WTC11 (cell line): Measurements from ENCODE around the gene TTLL5. TPM values are rescaled to one million over a fixed set of nuclear protein-coding genes. Genes with fewer than 3 reads are reported as not detected.

Experiments used
- ATAC-seq: fragments of 200-7000 bp; cut with Tn5 transposase; 2 replicates; pipeline ENCODE4 v1.10.0; 2021; ENCODE audit warnings: mild to moderate bottlenecking, moderate library complexity
- CTCF ChIA-PET: fragments of 300-600 bp; sonication (Branson Sonifier 250); formaldehyde crosslinking; loops from one replicate; lab custom pipeline; 2021; ENCODE audit warnings: antibody characterized with exemption; lab: Charles Lee
- POLR2A ChIA-PET: fragments of 350-600 bp; sonication (Branson Sonifier 250); formaldehyde crosslinking; loops from one replicate; lab custom pipeline; 2021; ENCODE audit warnings: antibody characterized with exemption; lab: Charles Lee
- DNase-seq: peaks from one replicate; pipeline ENCODE4 v3.0.0; 2021; ENCODE audit warnings: low spot score
- H3K27ac Mint-ChIP-seq: 2 replicates; pipeline ENCODE4 v1.8.0; 2021; ENCODE audit warnings: mixed read lengths
- H3K27me3 Mint-ChIP-seq: 2 replicates; pipeline ENCODE4 v1.8.0; 2021; ENCODE audit warnings: low read depth, mild to moderate bottlenecking, moderate library complexity, mixed read lengths
- H3K36me3 Mint-ChIP-seq: 2 replicates; pipeline ENCODE4 v1.8.0; 2021; ENCODE audit warnings: mixed read lengths
- H3K4me1 Mint-ChIP-seq: 2 replicates; pipeline ENCODE4 v1.8.0; 2022; ENCODE audit warnings: mixed read lengths
- H3K4me3 Mint-ChIP-seq: 2 replicates; pipeline ENCODE4 v1.8.0; 2021; ENCODE audit warnings: mild to moderate bottlenecking, moderate library complexity, mixed read lengths
- H3K9me3 Mint-ChIP-seq: 2 replicates; pipeline ENCODE4 v1.8.0; 2021; ENCODE audit warnings: mixed read lengths
- ATF3 ChIP-seq: sonication (generic); formaldehyde crosslinking; conservative IDR thresholded peaks from 2 replicates; pipeline ENCODE4 v1.8.1; 2022; ENCODE audit warnings: mild to moderate bottlenecking, missing genetic modification reagents
- ELF4 ChIP-seq: sonication (generic); formaldehyde crosslinking; IDR thresholded peaks from 2 replicates; pipeline ENCODE4 v1.8.1; 2022; ENCODE audit warnings: low read depth, mild to moderate bottlenecking, moderate library complexity, missing genetic modification reagents
- FOXK1 ChIP-seq: sonication (generic); formaldehyde crosslinking; IDR thresholded peaks from 2 replicates; pipeline ENCODE4 v1.8.0; 2022; ENCODE audit warnings: mild to moderate bottlenecking, moderate library complexity, missing genetic modification reagents
- GTF2I ChIP-seq: fragments of 250-450 bp; sonication (Bioruptor Pico); conservative IDR thresholded peaks from 2 replicates; pipeline ENCODE4 v1.4.0; 2021; ENCODE audit warnings: mild to moderate bottlenecking
- HMGA2 ChIP-seq: fragments of 250-450 bp; sonication (Bioruptor Pico); IDR thresholded peaks from 2 replicates; pipeline ENCODE4 v1.4.0; 2021; ENCODE audit warnings: mild to moderate bottlenecking, moderate library complexity
- IRF1 ChIP-seq: sonication (generic); formaldehyde crosslinking; IDR thresholded peaks from 2 replicates; pipeline ENCODE4 v1.8.0; 2023; ENCODE audit warnings: missing genetic modification reagents
- MXD4 ChIP-seq: fragments of 250-450 bp; sonication (Bioruptor Pico); IDR thresholded peaks from 2 replicates; pipeline ENCODE4 v1.8.0; 2021; ENCODE audit warnings: mild to moderate bottlenecking, moderate library complexity, borderline replicate concordance
- NFYB ChIP-seq: sonication (generic); formaldehyde crosslinking; conservative IDR thresholded peaks from 2 replicates; pipeline ENCODE4 v1.8.0; 2022; ENCODE audit warnings: low read depth, missing genetic modification reagents
- NR1H2 ChIP-seq: sonication (generic); formaldehyde crosslinking; IDR thresholded peaks from 2 replicates; pipeline ENCODE4 v1.9.0; 2021; ENCODE audit warnings: mild to moderate bottlenecking, moderate library complexity, missing genetic modification reagents
- NR2C2 ChIP-seq: sonication (generic); formaldehyde crosslinking; IDR thresholded peaks from 2 replicates; pipeline ENCODE4 v1.8.0; 2022; ENCODE audit warnings: mild to moderate bottlenecking, missing genetic modification reagents
- OVOL2 ChIP-seq: fragments of 250-450 bp; sonication (Bioruptor Pico); IDR thresholded peaks from 2 replicates; pipeline ENCODE4 v1.9.0; 2021; ENCODE audit warnings: mild to moderate bottlenecking, borderline replicate concordance
- PRDM15 ChIP-seq: sonication (generic); formaldehyde crosslinking; IDR thresholded peaks from 2 replicates; pipeline ENCODE4 v1.8.0; 2022; ENCODE audit warnings: missing genetic modification reagents
- PRRX2 ChIP-seq: fragments of 250-450 bp; sonication (Bioruptor Pico); IDR thresholded peaks from 2 replicates; pipeline ENCODE4 v1.8.0; 2021; ENCODE audit warnings: mild to moderate bottlenecking
- RELA ChIP-seq: sonication (generic); formaldehyde crosslinking; IDR thresholded peaks from 2 replicates; pipeline ENCODE4 v1.8.1; 2022; ENCODE audit warnings: missing genetic modification reagents, mild to moderate bottlenecking, borderline replicate concordance
- SOX15 ChIP-seq: fragments of 250-450 bp; sonication (Bioruptor Pico); IDR thresholded peaks from 2 replicates; pipeline ENCODE4 v1.9.0; 2021; ENCODE audit warnings: mild to moderate bottlenecking
- SP1 ChIP-seq: sonication (generic); formaldehyde crosslinking; conservative IDR thresholded peaks from 2 replicates; pipeline ENCODE4 v1.8.1; 2022; ENCODE audit warnings: missing genetic modification reagents
- TEAD4 ChIP-seq: sonication (generic); formaldehyde crosslinking; IDR thresholded peaks from 2 replicates; pipeline ENCODE4 v1.8.0; 2022; ENCODE audit warnings: mild to moderate bottlenecking, missing genetic modification reagents
- USF1 ChIP-seq: sonication (generic); formaldehyde crosslinking; IDR thresholded peaks from 2 replicates; pipeline ENCODE4 v1.8.0; 2022; ENCODE audit warnings: mild to moderate bottlenecking, missing genetic modification reagents
- ZBTB43 ChIP-seq: sonication (generic); formaldehyde crosslinking; IDR thresholded peaks from 2 replicates; pipeline ENCODE4 v1.8.1; 2023; ENCODE audit warnings: mild to moderate bottlenecking, missing genetic modification reagents
- ZNF232 ChIP-seq: sonication (generic); formaldehyde crosslinking; IDR thresholded peaks from 2 replicates; pipeline ENCODE4 v1.8.0; 2022; ENCODE audit warnings: mild to moderate bottlenecking, missing genetic modification reagents
- ZNF263 ChIP-seq: sonication (generic); formaldehyde crosslinking; IDR thresholded peaks from 2 replicates; pipeline ENCODE4 v1.8.1; 2022; ENCODE audit warnings: low read depth, mild to moderate bottlenecking, moderate library complexity, missing genetic modification reagents
- ZNF317 ChIP-seq: sonication (generic); formaldehyde crosslinking; IDR thresholded peaks from 2 replicates; pipeline ENCODE4 v1.8.1; 2023; ENCODE audit warnings: low read depth, mild to moderate bottlenecking, moderate library complexity, missing genetic modification reagents, borderline replicate concordance
- ZNF425 ChIP-seq: fragments of 250-450 bp; sonication (Bioruptor Pico); conservative IDR thresholded peaks from 2 replicates; pipeline ENCODE4 v1.9.0; 2021; ENCODE audit warnings: mild to moderate bottlenecking
- total RNA-seq: library from RNA; stranded (reverse); gene quantifications from 3 replicates; pipeline ENCODE4 v1.2.3, GENCODE V29; 2021

TTLL5 gene
- total RNA-seq, 1 experiment from 2014 or later: 39.6 TPM

GRCh38 chr14:75751296-75751695 is 90.2 kb downstream of the TTLL5 start (continued):
- TF ChIP-seq ZBTB43 (CRISPR knock-in tag): no peak
- TF ChIP-seq HMGA2 (CRISPR knock-in tag): no peak
- no peak for TF ChIP-seq NR2C2 (CRISPR knock-in tag)
- no peak for TF ChIP-seq ZNF425

- TF ChIP-seq USF1 (CRISPR knock-in tag): no peak
- no peak for TF ChIP-seq MXD4 (CRISPR knock-in tag)
- no peak for TF ChIP-seq ZNF317
- no peak for TF ChIP-seq NR2C2 (CRISPR knock-in tag)
- no peak for TF ChIP-seq NR1H2 (CRISPR knock-in tag)
- no peak for TF ChIP-seq RELA (CRISPR knock-in tag)
- no peak for TF ChIP-seq SOX15
- TF ChIP-seq TEAD4 (CRISPR knock-in tag): no peak
- no peak for TF ChIP-seq ELF4 (CRISPR knock-in tag)
- no peak for TF ChIP-seq ZNF263 (CRISPR knock-in tag)
- no peak for TF ChIP-seq GTF2I (CRISPR knock-in tag)
- TF ChIP-seq, all 79 proteins: peak for 0
- H3K27me3 Mint-ChIP-seq: no peaks in the 10 kb centered on the region
- H3K27ac Mint-ChIP-seq: 0 out of 2 replicates have a peak overlapping the region, but pooled peaks have one; percentile 8
- no peak for ATAC-seq
- peaks cover 5% of the 10 kb centered on the region; the same call in 1 of the 2 replicates for H3K4me1 Mint-ChIP-seq
- no peak for DNase-seq
- ChIA-PET CTCF (no interaction called here), POLR2A (no interaction called here)
- peaks cover 8% of the 10 kb centered on the region for H3K9me3 Mint-ChIP-seq
- H3K36me3 Mint-ChIP-seq: peaks cover 18% of the 10 kb centered on the region
- H3K4me3 Mint-ChIP-seq: no peak overlapping the region
These were observed 91.0 kb downstream of the TTLL5 start for GRCh38 chr14:75752086-75752485.

GRCh38 chr14:75752907-75753594 is 92.0 kb downstream of the TTLL5 start:
- POLR2A ChIA-PET: no interaction called here
- H3K36me3 Mint-ChIP-seq: peaks cover 9% of the 10 kb centered on the region
- H3K4me1 Mint-ChIP-seq: no peaks in the 10 kb centered on the region
- H3K27ac Mint-ChIP-seq: no peak overlapping the region
- no peak for TF ChIP-seq IRF1 (CRISPR knock-in tag)
- TF ChIP-seq ZNF232: no peak
- TF ChIP-seq PRRX2 (CRISPR knock-in tag): no peak
- TF ChIP-seq NR2C2 (CRISPR knock-in tag): no peak
- ATAC-seq (no peak), DNase-seq (no peak)
- no peaks in the 10 kb centered on the region for H3K9me3 Mint-ChIP-seq
- no peaks in the 10 kb centered on the region for H3K27me3 Mint-ChIP-seq
- CTCF ChIA-PET: no interaction called here
- no peak overlapping the region for H3K4me3 Mint-ChIP-seq

GRCh38 chr14:75753696-75754095 is 92.7 kb downstream of the TTLL5 start:
- H3K36me3 Mint-ChIP-seq: peaks cover 9% of the 10 kb centered on the region
- DNase-seq: no peak
- TF ChIP-seq ATF3 (CRISPR knock-in tag) (no peak), SP1 (CRISPR knock-in tag) (no peak), OVOL2 (CRISPR knock-in tag) (no peak), FOXK1 (CRISPR knock-in tag) (no peak), PRDM15 (no peak), NFYB (CRISPR knock-in tag) (no peak)
- TF ChIP-seq, all 79 proteins: peak for 0
- no peaks in the 10 kb centered on the region for H3K27me3 Mint-ChIP-seq
- H3K4me3 Mint-ChIP-seq: no peak overlapping the region
- POLR2A ChIA-PET: no interaction called here
- CTCF ChIA-PET: no interaction called here
- no peak for ATAC-seq
- H3K27ac Mint-ChIP-seq: no peak overlapping the region
- no peaks in the 10 kb centered on the region for H3K4me1 Mint-ChIP-seq
- no peaks in the 10 kb centered on the region for H3K9me3 Mint-ChIP-seq
